Progenitor cell of endocrine pancreas (in vitro differentiated cells): ENCODE results near the gene CHAT. TPM values are rescaled to one million over a fixed set of nuclear protein-coding genes. Genes with fewer than 3 reads are reported as not detected.

Experiments used
- DNase-seq: peaks from one replicate; pipeline ENCODE4 v3.0.0; 2021; ENCODE audit warnings: low spot score; ENCODE audit not compliant: unreplicated experiment
- H3K27ac Mint-ChIP-seq: 2 replicates; pipeline ENCODE4 v1.8.0; 2021; ENCODE audit warnings: mild to moderate bottlenecking, moderate library complexity, mixed read lengths
- H3K27me3 Mint-ChIP-seq: 2 replicates; pipeline ENCODE4 v1.8.0; 2021; ENCODE audit warnings: mixed read lengths
- H3K36me3 Mint-ChIP-seq: 2 replicates; pipeline ENCODE4 v1.8.0; 2022; ENCODE audit warnings: mixed read lengths; ENCODE audit not compliant: insufficient read depth
- H3K4me1 Mint-ChIP-seq: 2 replicates; pipeline ENCODE4 v1.8.0; 2021; ENCODE audit warnings: low read depth, mixed read lengths
- H3K4me3 Mint-ChIP-seq: 2 replicates; pipeline ENCODE4 v1.8.0; 2021; ENCODE audit warnings: low read depth, mild to moderate bottlenecking, moderate library complexity, mixed read lengths
- H3K9me3 Mint-ChIP-seq: 2 replicates; pipeline ENCODE4 v1.8.0; 2021; ENCODE audit warnings: low read depth, mixed read lengths
- CTCF ChIP-seq: fragments of 200-600 bp; sonication (generic); IDR thresholded peaks from one replicate; pipeline ENCODE4 v1.5.0; 2021; ENCODE audit warnings: antibody characterized with exemption, mild to moderate bottlenecking; ENCODE audit not compliant: unreplicated experiment
- total RNA-seq: library from RNA; stranded (reverse); gene quantifications from 2 replicates; pipeline ENCODE4 v1.2.1, GENCODE V29; 2021

CHAT gene
- total RNA-seq, 1 donor from 2014 or later, result not detected

- DNase-seq, result no peak
- H3K9me3 Mint-ChIP-seq, result no peaks in the 10 kb centered on the region
- peaks cover 38% of the 10 kb centered on the region for H3K27me3 Mint-ChIP-seq
- peaks cover 3% of the 10 kb centered on the region for H3K4me1 Mint-ChIP-seq
- no peak overlapping the region for H3K27ac Mint-ChIP-seq
- no peak overlapping the region for H3K4me3 Mint-ChIP-seq
- H3K36me3 Mint-ChIP-seq, result no peaks in the 10 kb centered on the region
- no peak for TF ChIP-seq CTCF
These were observed 19.7 kb downstream of the CHAT start for GRCh38 chr10:49633327-49634068.

DNA sequence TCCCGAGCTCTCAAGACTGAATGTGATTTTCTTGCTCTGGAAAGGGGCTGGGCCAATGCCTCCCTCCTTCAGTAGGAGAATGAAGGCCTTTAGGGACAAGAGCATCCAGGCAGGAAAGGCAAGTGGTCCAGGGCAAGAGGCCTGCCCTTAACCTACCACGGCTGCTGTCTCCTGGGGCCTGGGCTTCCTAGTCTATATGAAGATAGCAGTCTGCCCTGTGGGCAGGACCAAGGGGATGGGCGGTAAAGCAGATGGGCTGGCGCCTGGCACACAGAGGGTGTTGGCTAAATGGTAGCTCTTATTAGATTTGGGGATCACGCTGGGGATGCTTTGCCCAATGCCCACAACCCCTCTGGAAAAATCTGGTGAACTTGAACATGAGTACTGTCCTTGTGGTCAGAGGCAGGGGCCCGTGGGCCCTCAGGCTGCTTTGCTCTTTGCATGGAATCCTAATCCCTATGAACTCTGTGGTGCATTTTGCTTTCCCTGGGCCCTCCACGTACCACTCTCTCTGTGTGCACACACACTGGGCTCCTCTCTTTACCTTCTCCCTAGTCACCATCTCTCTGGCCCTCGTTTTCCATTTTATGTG lies 20.3 kb downstream of the CHAT start:
- Mint-ChIP-seq H3K27ac (no peak overlapping the region), H3K4me1 (peaks cover 3% of the 10 kb centered on the region), H3K4me3 (no peak overlapping the region), H3K27me3 (peaks cover 38% of the 10 kb centered on the region), H3K36me3 (no peaks in the 10 kb centered on the region), H3K9me3 (no peaks in the 10 kb centered on the region)
- DNase-seq, result no peak
- TF ChIP-seq CTCF, result no peak

GRCh38 chr10:49642311-49642710 lies 28.5 kb downstream of the CHAT start:
- no peaks in the 10 kb centered on the region for H3K9me3 Mint-ChIP-seq
- peaks cover 49% of the 10 kb centered on the region for H3K27me3 Mint-ChIP-seq
- TF ChIP-seq CTCF, result no peak

DNA sequence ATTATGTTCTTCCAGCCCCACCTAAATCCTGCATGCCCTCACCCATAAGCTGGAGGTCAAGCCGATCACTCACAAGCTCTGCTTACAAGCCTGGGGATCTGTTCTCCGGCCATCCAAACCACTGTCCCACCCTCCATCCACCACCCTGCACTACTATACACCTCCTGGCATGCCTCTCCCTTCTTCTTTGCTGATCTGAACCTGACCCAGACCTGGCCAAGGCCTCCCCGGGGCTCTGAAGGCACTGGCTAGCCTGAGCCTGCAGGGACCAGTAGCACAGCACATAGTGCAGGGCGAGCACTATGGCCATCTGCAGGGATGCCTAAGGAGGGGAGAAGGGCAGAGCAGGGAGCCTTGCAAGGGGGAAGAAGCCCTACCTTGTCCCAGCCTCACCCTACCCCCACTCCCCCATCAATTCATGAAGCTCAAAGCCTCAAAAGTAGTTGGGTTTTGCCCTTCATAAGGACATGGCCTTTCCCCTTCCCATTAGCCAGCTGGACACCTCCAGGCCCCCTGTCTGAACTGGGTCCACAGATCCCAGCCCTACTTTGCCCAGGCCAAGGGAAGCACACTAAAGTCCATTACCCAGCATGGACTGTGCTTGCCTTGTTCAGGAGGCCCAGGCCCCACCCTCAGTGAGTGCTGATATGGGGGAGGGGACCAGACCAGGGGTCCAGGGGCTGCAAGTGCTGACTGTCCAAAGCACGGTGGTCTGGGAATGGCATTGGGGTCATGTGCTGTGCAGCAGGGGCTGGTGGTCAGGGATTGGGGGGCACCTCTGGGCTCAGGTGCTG lies 29.6 kb downstream of the CHAT start:
- no peak overlapping the region for H3K4me3 Mint-ChIP-seq
- peaks cover 48% of the 10 kb centered on the region for H3K27me3 Mint-ChIP-seq
- no peak for DNase-seq
- H3K27ac Mint-ChIP-seq, result no peak overlapping the region
- no peaks in the 10 kb centered on the region for H3K4me1 Mint-ChIP-seq
- no peak for TF ChIP-seq CTCF
- H3K9me3 Mint-ChIP-seq, result no peaks in the 10 kb centered on the region
- H3K36me3 Mint-ChIP-seq, result no peaks in the 10 kb centered on the region

More at GRCh38 chr10:49642311-49642710, 28.5 kb downstream of the CHAT start:
- no peak for DNase-seq
- Mint-ChIP-seq H3K36me3 (no peaks in the 10 kb centered on the region), H3K4me3 (no peak overlapping the region), H3K4me1 (peaks cover 3% of the 10 kb centered on the region), H3K27ac (no peak overlapping the region)

GRCh38 chr10:49644035-49644646 lies 30.3 kb downstream of the CHAT start:
- no peak for TF ChIP-seq CTCF
- Mint-ChIP-seq H3K36me3 (no peaks in the 10 kb centered on the region), H3K27me3 (peaks cover 53% of the 10 kb centered on the region), H3K4me1 (no peaks in the 10 kb centered on the region), H3K4me3 (no peak overlapping the region), H3K27ac (no peak overlapping the region), H3K9me3 (no peaks in the 10 kb centered on the region)
- DNase-seq, result no peak
